GM12878 (cell line): ENCODE data around the gene ROR2.

Source experiments
- ATF7 ChIP-seq: fragments of 450-650 bp; IDR thresholded peaks from 2 replicates; pipeline ENCODE4 v1.6.1; 2016; ENCODE audit warnings: low read depth, mild to moderate bottlenecking
- CEBPB ChIP-seq, 2 experiments: fragments of 150-350 bp in 1 of 2; IDR thresholded peaks; 2 replicates each; pipeline ENCODE4 v1.6.1; 2012 to 2014; ENCODE audit warnings: low read depth in 2 of 2, low read length in 2 of 2, borderline replicate concordance in 1 of 2, inconsistent platforms in 1 of 2
- EED ChIP-seq: sonication (generic); IDR thresholded peaks from 2 replicates; pipeline ENCODE4 v1.6.1; 2016; ENCODE audit warnings: antibody characterized with exemption, low read depth
- IKZF2 ChIP-seq, 2 experiments: fragments of 450-650 bp; IDR thresholded peaks; 2 replicates each; pipeline ENCODE4 v1.6.1; 2017; ENCODE audit warnings: mild to moderate bottlenecking in 2 of 2, moderate library complexity in 2 of 2
- NFXL1 ChIP-seq: fragments of 450-650 bp; IDR thresholded peaks from 2 replicates; pipeline ENCODE4 v1.6.1; 2017; ENCODE audit warnings: antibody characterized with exemption, mild to moderate bottlenecking, borderline replicate concordance
- POLR2A ChIP-seq: IDR thresholded peaks from 2 replicates; pipeline ENCODE4 v1.6.1; 2011; ENCODE audit warnings: low read depth, mild to moderate bottlenecking, low read length
- RAD51 ChIP-seq: fragments of 450-650 bp; IDR thresholded peaks from 2 replicates; pipeline ENCODE4 v1.6.1; 2016; ENCODE audit warnings: moderate library complexity, mild to moderate bottlenecking, inconsistent platforms
- RCOR1 ChIP-seq: conservative IDR thresholded peaks from 2 replicates; pipeline ENCODE4 v1.6.1; 2012; ENCODE audit warnings: low read depth, low read length, improper control_type of control experiment
- SIX5 ChIP-seq: IDR thresholded peaks from 2 replicates; pipeline ENCODE4 v1.6.1; 2011; ENCODE audit warnings: mild to moderate bottlenecking, low read depth, low read length, moderate library complexity; ENCODE audit not compliant: severe bottlenecking
- SP1 ChIP-seq: IDR thresholded peaks from one replicate; pipeline ENCODE4 v1.6.1; 2011; ENCODE audit warnings: low read depth, low read length
- TF ChIP-seq, protein P1 (sequence below): fragments of 450-650 bp; conservative IDR thresholded peaks from 2 replicates; pipeline ENCODE4 v1.6.1; 2017; ENCODE audit warnings: mild to moderate bottlenecking, moderate library complexity
- TF ChIP-seq, protein P2 (sequence below), 3 experiments: IDR thresholded peaks in 2 of 3; conservative IDR thresholded peaks in 1 of 3; 2 replicates each; pipeline ENCODE4 v1.5.1; 2011; ENCODE audit warnings: low read depth in 3 of 3, low read length in 3 of 3, mild to moderate bottlenecking in 3 of 3, control low read depth in 2 of 3, moderate library complexity in 2 of 3, inconsistent platforms in 1 of 3, mixed read lengths in 1 of 3; ENCODE audit not compliant: control insufficient read depth in 2 of 3, insufficient read depth in 1 of 3; ENCODE audit errors: extremely low read depth in 1 of 3

DNA sequence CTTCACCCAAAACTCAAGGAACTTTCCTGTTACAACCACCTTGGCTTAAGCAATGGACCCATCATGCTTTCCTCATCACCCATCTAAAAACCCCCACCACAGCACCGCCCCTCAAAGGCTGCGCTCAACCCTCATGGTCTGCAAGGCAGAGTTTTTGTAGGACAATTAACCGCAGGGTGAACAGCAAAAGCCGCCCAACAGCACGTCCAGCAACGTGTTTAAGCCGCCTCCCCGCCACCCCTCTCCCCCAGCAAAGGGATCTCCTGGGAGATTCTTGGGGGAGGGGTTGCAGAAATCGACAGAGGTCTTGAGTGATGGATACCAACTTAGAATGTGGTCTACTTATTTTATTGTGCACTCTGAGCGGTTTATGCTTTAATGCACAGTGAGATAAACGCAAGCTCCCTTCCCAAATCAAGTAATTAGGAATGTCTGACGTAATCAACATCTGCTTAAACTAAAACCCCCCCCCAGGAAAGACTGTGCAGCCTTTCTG, 1.9 kb downstream of the ROR2 start:
- TF ChIP-seq SP1: no peak
- TF ChIP-seq NFXL1: no peak
- no peak for TF ChIP-seq SIX5
- TF ChIP-seq, protein P1, sequence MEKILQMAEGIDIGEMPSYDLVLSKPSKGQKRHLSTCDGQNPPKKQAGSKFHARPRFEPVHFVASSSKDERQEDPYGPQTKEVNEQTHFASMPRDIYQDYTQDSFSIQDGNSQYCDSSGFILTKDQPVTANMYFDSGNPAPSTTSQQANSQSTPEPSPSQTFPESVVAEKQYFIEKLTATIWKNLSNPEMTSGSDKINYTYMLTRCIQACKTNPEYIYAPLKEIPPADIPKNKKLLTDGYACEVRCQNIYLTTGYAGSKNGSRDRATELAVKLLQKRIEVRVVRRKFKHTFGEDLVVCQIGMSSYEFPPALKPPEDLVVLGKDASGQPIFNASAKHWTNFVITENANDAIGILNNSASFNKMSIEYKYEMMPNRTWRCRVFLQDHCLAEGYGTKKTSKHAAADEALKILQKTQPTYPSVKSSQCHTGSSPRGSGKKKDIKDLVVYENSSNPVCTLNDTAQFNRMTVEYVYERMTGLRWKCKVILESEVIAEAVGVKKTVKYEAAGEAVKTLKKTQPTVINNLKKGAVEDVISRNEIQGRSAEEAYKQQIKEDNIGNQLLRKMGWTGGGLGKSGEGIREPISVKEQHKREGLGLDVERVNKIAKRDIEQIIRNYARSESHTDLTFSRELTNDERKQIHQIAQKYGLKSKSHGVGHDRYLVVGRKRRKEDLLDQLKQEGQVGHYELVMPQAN: no peak
- TF ChIP-seq, protein P2, sequence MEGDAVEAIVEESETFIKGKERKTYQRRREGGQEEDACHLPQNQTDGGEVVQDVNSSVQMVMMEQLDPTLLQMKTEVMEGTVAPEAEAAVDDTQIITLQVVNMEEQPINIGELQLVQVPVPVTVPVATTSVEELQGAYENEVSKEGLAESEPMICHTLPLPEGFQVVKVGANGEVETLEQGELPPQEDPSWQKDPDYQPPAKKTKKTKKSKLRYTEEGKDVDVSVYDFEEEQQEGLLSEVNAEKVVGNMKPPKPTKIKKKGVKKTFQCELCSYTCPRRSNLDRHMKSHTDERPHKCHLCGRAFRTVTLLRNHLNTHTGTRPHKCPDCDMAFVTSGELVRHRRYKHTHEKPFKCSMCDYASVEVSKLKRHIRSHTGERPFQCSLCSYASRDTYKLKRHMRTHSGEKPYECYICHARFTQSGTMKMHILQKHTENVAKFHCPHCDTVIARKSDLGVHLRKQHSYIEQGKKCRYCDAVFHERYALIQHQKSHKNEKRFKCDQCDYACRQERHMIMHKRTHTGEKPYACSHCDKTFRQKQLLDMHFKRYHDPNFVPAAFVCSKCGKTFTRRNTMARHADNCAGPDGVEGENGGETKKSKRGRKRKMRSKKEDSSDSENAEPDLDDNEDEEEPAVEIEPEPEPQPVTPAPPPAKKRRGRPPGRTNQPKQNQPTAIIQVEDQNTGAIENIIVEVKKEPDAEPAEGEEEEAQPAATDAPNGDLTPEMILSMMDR (IDR thresholded peaks at IDR 0.05 in 2 of 3, conservative IDR thresholded peaks at IDR 0.05 in 1 of 3; ENCODE audit: control insufficient read depth in 2 of 3, extremely low read depth in 1 of 3, insufficient read depth in 1 of 3, low read depth in 3 of 3, low read length in 3 of 3): no peak
- no peak for TF ChIP-seq POLR2A
- TF ChIP-seq CEBPB (IDR thresholded peaks at IDR 0.05; ENCODE audit: borderline replicate concordance in 1 of 2, low read depth in 2 of 2, low read length in 2 of 2): no peak
- no peak for TF ChIP-seq RCOR1
- no peak for TF ChIP-seq ATF7
- no peak for TF ChIP-seq IKZF2 (IDR thresholded peaks at IDR 0.05)
- no peak for TF ChIP-seq RAD51
- TF ChIP-seq EED: no peak
